PC-3 (cell line): Measurements from ENCODE around the gene ADAMTS9.

Experiments
- CTCF ChIP-seq: fragments of 300-600 bp; sonication (generic); conservative IDR thresholded peaks from 2 replicates; pipeline ENCODE4 v1.5.1; 2017; ENCODE audit warnings: antibody characterized with exemption, low read depth, mild to moderate bottlenecking, low read length
- EZH2 ChIP-seq: fragments of 300-600 bp; sonication (generic); IDR thresholded peaks from one replicate; pipeline ENCODE4 v1.6.1; 2017; ENCODE audit warnings: antibody characterized with exemption, mild to moderate bottlenecking, low read length; ENCODE audit not compliant: unreplicated experiment
- EZH2phosphoT487 ChIP-seq: fragments of 300-600 bp; sonication (generic); IDR thresholded peaks from 2 replicates; pipeline ENCODE4 v1.6.1; 2018; ENCODE audit warnings: mild to moderate bottlenecking, antibody characterized with exemption, low read length, borderline replicate concordance

- TF ChIP-seq CTCF (no peak), EZH2 (no peak), EZH2phosphoT487 (no peak)
These were observed 55.8 kb downstream of the ADAMTS9 start for GRCh38 chr3:64631951-64632350.
